ENCODE data around the gene ABCG5.

DNA sequence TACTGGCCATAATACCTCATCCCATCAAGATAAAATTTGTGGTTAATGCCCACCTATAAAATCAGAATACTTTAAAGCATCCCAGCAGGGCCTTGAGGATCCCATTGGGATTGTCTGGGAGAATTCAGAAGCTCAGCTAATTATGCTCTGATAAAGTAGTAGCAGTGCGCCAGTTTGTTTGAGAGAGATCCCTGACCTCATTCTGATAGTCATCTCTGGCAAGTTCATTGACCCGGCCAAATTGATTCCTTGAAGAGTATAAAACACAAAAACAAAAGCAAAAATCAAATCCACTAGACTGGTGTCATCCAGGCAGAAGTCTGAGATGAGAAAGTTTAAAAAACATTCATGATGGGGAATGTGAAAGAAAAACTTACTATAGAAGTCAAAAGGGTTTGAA is 14.1 kb downstream of the ABCG5 start:
- no peak for TF ChIP-seq TCF7 (CRISPR knock-in tag; IDR thresholded peaks at IDR 0.05; ENCODE audit: low read depth)
- TF ChIP-seq, protein P1, sequence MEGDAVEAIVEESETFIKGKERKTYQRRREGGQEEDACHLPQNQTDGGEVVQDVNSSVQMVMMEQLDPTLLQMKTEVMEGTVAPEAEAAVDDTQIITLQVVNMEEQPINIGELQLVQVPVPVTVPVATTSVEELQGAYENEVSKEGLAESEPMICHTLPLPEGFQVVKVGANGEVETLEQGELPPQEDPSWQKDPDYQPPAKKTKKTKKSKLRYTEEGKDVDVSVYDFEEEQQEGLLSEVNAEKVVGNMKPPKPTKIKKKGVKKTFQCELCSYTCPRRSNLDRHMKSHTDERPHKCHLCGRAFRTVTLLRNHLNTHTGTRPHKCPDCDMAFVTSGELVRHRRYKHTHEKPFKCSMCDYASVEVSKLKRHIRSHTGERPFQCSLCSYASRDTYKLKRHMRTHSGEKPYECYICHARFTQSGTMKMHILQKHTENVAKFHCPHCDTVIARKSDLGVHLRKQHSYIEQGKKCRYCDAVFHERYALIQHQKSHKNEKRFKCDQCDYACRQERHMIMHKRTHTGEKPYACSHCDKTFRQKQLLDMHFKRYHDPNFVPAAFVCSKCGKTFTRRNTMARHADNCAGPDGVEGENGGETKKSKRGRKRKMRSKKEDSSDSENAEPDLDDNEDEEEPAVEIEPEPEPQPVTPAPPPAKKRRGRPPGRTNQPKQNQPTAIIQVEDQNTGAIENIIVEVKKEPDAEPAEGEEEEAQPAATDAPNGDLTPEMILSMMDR (IDR thresholded peaks at IDR 0.05): no peak
- no peak for TF ChIP-seq ZNF219 (CRISPR knock-in tag; IDR thresholded peaks at IDR 0.05; ENCODE audit: borderline replicate concordance)
- no peak for TF ChIP-seq NR2C2 (CRISPR knock-in tag; IDR thresholded peaks at IDR 0.05)
- TF ChIP-seq NFYB (CRISPR knock-in tag; conservative IDR thresholded peaks at IDR 0.05; ENCODE audit: low read depth): no peak
- no peak for TF ChIP-seq NFATC4 (CRISPR knock-in tag; IDR thresholded peaks at IDR 0.05)
- TF ChIP-seq ZBTB43 (CRISPR knock-in tag; IDR thresholded peaks at IDR 0.05): no peak
- no peak for TF ChIP-seq ATF3 (CRISPR knock-in tag; conservative IDR thresholded peaks at IDR 0.05)
- TF ChIP-seq USF1 (CRISPR knock-in tag; IDR thresholded peaks at IDR 0.05): no peak
